Liver (tissue), 9 donors: ENCODE results near the gene API5. TPM values are rescaled to one million over a fixed set of nuclear protein-coding genes. Genes with fewer than 3 reads are reported as not detected.

Experiments
- DNase-seq: peaks from one replicate; pipeline ENCODE4 v3.0.0-alpha.2; 2017; ENCODE audit warnings: low spot score
- H3K27ac ChIP-seq, 2 donors: one replicate each; pipeline ENCODE4 v1.7.0; 2013; ENCODE audit warnings: inconsistent platforms in 2 of 2, low read length in 2 of 2, control low read depth in 1 of 2, low read depth in 1 of 2, mild to moderate bottlenecking in 1 of 2
- H3K27me3 ChIP-seq, 4 donors: one replicate each; pipeline versions ENCODE4 v1.6.1 to v1.7.0; 2013; ENCODE audit warnings: low read length in 3 of 4, inconsistent platforms in 1 of 4, mild to moderate bottlenecking in 1 of 4, moderate library complexity in 1 of 4; ENCODE audit not compliant: control insufficient read depth in 4 of 4, insufficient read depth in 4 of 4
- H3K36me3 ChIP-seq, 4 donors: one replicate each; pipeline versions ENCODE4 v1.6.1 to v1.7.0; 2013; ENCODE audit warnings: low read length in 3 of 4, mild to moderate bottlenecking in 3 of 4, low read depth in 1 of 4, moderate library complexity in 1 of 4; ENCODE audit not compliant: control insufficient read depth in 4 of 4, insufficient read depth in 3 of 4
- H3K4me1 ChIP-seq, 4 donors: one replicate each; pipeline versions ENCODE4 v1.6.1 to v1.7.0; 2013; ENCODE audit warnings: low read length in 3 of 4, mild to moderate bottlenecking in 3 of 4, moderate library complexity in 1 of 4; ENCODE audit not compliant: control insufficient read depth in 4 of 4, insufficient read depth in 4 of 4
- H3K4me3 ChIP-seq, 3 donors: one replicate each; pipeline versions ENCODE4 v1.6.1 to v1.7.0; 2013; ENCODE audit warnings: low read length in 3 of 3, control low read depth in 1 of 3, low read depth in 1 of 3, mild to moderate bottlenecking in 1 of 3
- H3K9ac ChIP-seq, 2 donors: one replicate each; pipeline ENCODE4 v1.7.0; 2013; ENCODE audit warnings: low read length in 2 of 2, mild to moderate bottlenecking in 2 of 2, moderate library complexity in 2 of 2, control low read depth in 1 of 2, low read depth in 1 of 2
- H3K9me3 ChIP-seq, 4 donors: one replicate each; pipeline versions ENCODE4 v1.6.1 to v1.7.0; 2013; ENCODE audit warnings: low read length in 3 of 4; ENCODE audit not compliant: control insufficient read depth in 4 of 4
- ATF3 ChIP-seq: IDR thresholded peaks from 2 replicates; pipeline ENCODE4 v1.6.1; 2016; ENCODE audit warnings: antibody characterized with exemption
- CTCF ChIP-seq: fragments of 150-350 bp; IDR thresholded peaks from 2 replicates; pipeline ENCODE4 v1.5.1; 2017; ENCODE audit warnings: improper control_type of control experiment, low read depth, low read length; ENCODE audit not compliant: missing input control
- EGR1 ChIP-seq, 2 donors: IDR thresholded peaks; 2 replicates each; pipeline ENCODE4 v1.6.1; 2016 to 2018; ENCODE audit warnings: antibody characterized with exemption in 2 of 2, low read depth in 2 of 2
- FOXA1 ChIP-seq: IDR thresholded peaks from 2 replicates; pipeline ENCODE4 v1.6.1; 2016; ENCODE audit warnings: antibody characterized with exemption
- FOXA2 ChIP-seq: IDR thresholded peaks from 2 replicates; pipeline ENCODE4 v1.6.1; 2016; ENCODE audit warnings: antibody characterized with exemption
- GABPA ChIP-seq, 2 donors: IDR thresholded peaks in 1 of 2; conservative IDR thresholded peaks in 1 of 2; 2 replicates each; pipeline ENCODE4 v1.6.1; 2016; ENCODE audit warnings: antibody characterized with exemption in 2 of 2, mild to moderate bottlenecking in 1 of 2, moderate library complexity in 1 of 2
- HNF4A ChIP-seq, 2 donors: conservative IDR thresholded peaks; 2 replicates each; pipeline ENCODE4 v1.6.1; 2016; ENCODE audit warnings: antibody characterized with exemption in 2 of 2, mild to moderate bottlenecking in 2 of 2
- HNF4G ChIP-seq: IDR thresholded peaks from 2 replicates; pipeline ENCODE4 v1.6.1; 2016; ENCODE audit warnings: antibody characterized with exemption
- JUND ChIP-seq, 2 donors: IDR thresholded peaks; 2 replicates each; pipeline ENCODE4 v1.6.1; 2016; ENCODE audit warnings: antibody characterized with exemption in 2 of 2
- MAX ChIP-seq: IDR thresholded peaks from 2 replicates; pipeline ENCODE4 v1.6.1; 2016; ENCODE audit warnings: antibody characterized with exemption
- RAD21 ChIP-seq, 2 donors: IDR thresholded peaks; 2 replicates each; pipeline ENCODE4 v1.6.1; 2016; ENCODE audit warnings: antibody characterized with exemption in 2 of 2, mild to moderate bottlenecking in 2 of 2
- REST ChIP-seq: IDR thresholded peaks from 2 replicates; pipeline ENCODE4 v1.6.1; 2016; ENCODE audit warnings: antibody characterized with exemption, mild to moderate bottlenecking
- RXRA ChIP-seq, 2 donors: IDR thresholded peaks; 2 replicates each; pipeline ENCODE4 v1.6.1; 2017 to 2018; ENCODE audit warnings: antibody characterized with exemption in 2 of 2, mild to moderate bottlenecking in 1 of 2
- SP1 ChIP-seq: IDR thresholded peaks from 2 replicates; pipeline ENCODE4 v1.6.1; 2018; ENCODE audit warnings: antibody characterized with exemption, mild to moderate bottlenecking
- TAF1 ChIP-seq: conservative IDR thresholded peaks from 2 replicates; pipeline ENCODE4 v1.6.1; 2016; ENCODE audit warnings: antibody characterized with exemption, mild to moderate bottlenecking
- YY1 ChIP-seq: IDR thresholded peaks from 2 replicates; pipeline ENCODE4 v1.6.1; 2016; ENCODE audit warnings: antibody characterized with exemption, mild to moderate bottlenecking
- ZBTB33 ChIP-seq: IDR thresholded peaks from 2 replicates; pipeline ENCODE4 v1.6.1; 2016; ENCODE audit warnings: antibody characterized with exemption
- WGBS: extraction: QIAGEN DNeasy Blood & Tissue Kit; methylation state at CpG from one replicate; pipeline ENCODE4 v1.1.7; 2013; 5-methylcytosine and 5-hydroxymethylcytosine counted together
- polyA plus RNA-seq, 2 donors: library from polyadenylated mRNA; stranded (reverse) in 1 of 2; unstranded in 1 of 2; fragments of 200-250 nt in 1 of 2; fragments of >200 nt in 1 of 2; fragmentation: Nextera tagmentation in 1 of 2; extraction: Ambion mirVana in 1 of 2; gene quantifications; one replicate each; pipeline versions ENCODE4 v1.2.1 to v1.2.3, GENCODE V29; 2013 to 2015
- total RNA-seq, 2 donors: library from RNA; depleted of rRNA; stranded (reverse); fragments of >200 nt; gene quantifications; one replicate each; pipeline ENCODE4 v1.2.3, GENCODE V29; 2014
- donor health status: healthy.
- donor health status: healthy.
- donor health status: healthy.
- donor health status: healthy.
- donor health status: healthy.

API5 gene
- total and polyA plus RNA-seq, 4 donors, result 23.0 to 61.6 (median 34.2) TPM

- peaks cover 8 to 25% (median 18%) of the 10 kb centered on the region in 4 donors for H3K4me1 ChIP-seq
- no peak for TF ChIP-seq REST
- TF ChIP-seq SP1, result no peak
- TF ChIP-seq YY1, result no peak
- no peak for TF ChIP-seq HNF4G
- TF ChIP-seq ZBTB33, result no peak
- TF ChIP-seq ATF3, result no peak
- no peak for TF ChIP-seq CTCF
- no peak for TF ChIP-seq HNF4A (conservative IDR thresholded peaks at IDR 0.05)
- no peak for TF ChIP-seq FOXA2
- no peak for TF ChIP-seq GABPA (IDR thresholded peaks at IDR 0.05 in 1 of 2, conservative IDR thresholded peaks at IDR 0.05 in 1 of 2)
- no peak for TF ChIP-seq JUND (IDR thresholded peaks at IDR 0.05)
- TF ChIP-seq TAF1, result no peak
- no peak for TF ChIP-seq RXRA (IDR thresholded peaks at IDR 0.05)
- TF ChIP-seq FOXA1, result no peak
- no peak for TF ChIP-seq EGR1 (IDR thresholded peaks at IDR 0.05; ENCODE audit: low read depth in 2 of 2)
- TF ChIP-seq MAX, result no peak
- TF ChIP-seq RAD21 (IDR thresholded peaks at IDR 0.05), result no peak
- no peaks in the 10 kb centered on the region for H3K9me3 ChIP-seq
- no peak for DNase-seq
- H3K27me3 ChIP-seq, result no peaks in the 10 kb centered on the region
- no peak overlapping the region for H3K27ac ChIP-seq
- no peak overlapping the region for H3K4me3 ChIP-seq
- WGBS, result 55% methylated on average over 1 of the region's 1 CpG
- H3K36me3 ChIP-seq, result peaks cover 0 to 5% (median 0%) of the 10 kb centered on the region in 4 donors
- no peak overlapping the region for H3K9ac ChIP-seq
Observed at GRCh38 chr11:43360361-43361032, 48.7 kb downstream of the API5 start.
